Measurements from ENCODE around the gene CEBPZ.
"Not testable (repeated sequence)": the region's sequence is repeated elsewhere in the genome, so short reads cannot be mapped to it uniquely, and the experiment has no call there.

GRCh38 chr2:37206760-37207159, 24.6 kb downstream of the CEBPZ start:
- not testable (repeated sequence) for TF ChIP-seq CTCF, EZH2phosphoT487 (IDR thresholded peaks at IDR 0.05; ENCODE audit: low read length)
